ENCODE results near the gene G3BP2. TPM values are rescaled to one million over a fixed set of nuclear protein-coding genes. Genes with fewer than 3 reads are reported as not detected.

G3BP2 gene
- total and polyA plus RNA-seq, 9 of the 15 experiments (the other 6 are each of a cell fraction or from before 2014, with no cell fraction given) = 25.2 to 222 (median 130) TPM

DNA sequence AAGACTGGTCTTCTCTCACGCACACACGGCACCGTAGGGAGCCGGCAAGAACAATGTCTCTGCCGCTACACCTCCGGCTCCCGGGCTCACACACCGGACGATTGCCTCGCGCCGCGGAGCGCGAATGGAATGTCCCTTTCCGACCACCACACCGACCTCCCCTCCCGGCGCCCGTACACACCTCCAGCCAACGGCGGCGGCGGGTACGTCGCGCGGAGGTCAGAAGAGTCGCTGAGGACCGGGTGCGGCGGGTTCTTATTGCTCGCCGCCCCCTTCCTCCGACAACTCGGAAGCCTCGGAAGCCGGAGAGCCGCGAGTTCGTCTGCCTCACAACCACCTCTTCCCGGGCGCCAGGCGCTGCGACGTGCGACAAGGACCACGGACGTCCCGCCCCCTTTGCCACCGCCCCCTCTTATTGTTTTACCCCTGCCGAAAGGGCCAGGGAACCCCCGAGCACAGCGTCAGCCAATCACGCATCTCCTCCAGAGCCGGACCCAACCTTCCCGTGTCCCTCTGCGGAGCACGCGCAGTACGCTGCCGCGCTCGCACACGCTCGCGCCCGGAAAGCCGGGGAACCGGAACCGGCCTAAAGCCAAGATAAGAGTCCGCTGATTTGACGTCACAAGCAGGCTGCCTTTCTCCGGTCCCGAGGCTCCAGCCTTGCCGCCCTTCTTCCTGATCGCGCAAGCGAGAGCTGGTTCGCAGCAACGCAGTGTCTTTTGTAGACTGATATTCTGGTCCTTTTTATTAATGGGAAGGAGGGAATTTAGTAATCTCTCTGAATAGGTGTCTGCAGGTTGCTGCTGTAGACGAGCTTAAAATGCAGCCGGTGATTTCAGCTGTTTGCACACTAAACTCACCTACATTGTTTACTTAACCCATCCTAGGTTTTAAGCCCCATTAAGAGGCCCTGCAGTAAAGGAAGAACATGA lies at the start of gene G3BP2 (continued):
- TF ChIP-seq ZNF408 (CRISPR knock-in tag; IDR thresholded peaks at IDR 0.05; ENCODE audit: low read depth) = no peak
- TF ChIP-seq, protein P1, sequence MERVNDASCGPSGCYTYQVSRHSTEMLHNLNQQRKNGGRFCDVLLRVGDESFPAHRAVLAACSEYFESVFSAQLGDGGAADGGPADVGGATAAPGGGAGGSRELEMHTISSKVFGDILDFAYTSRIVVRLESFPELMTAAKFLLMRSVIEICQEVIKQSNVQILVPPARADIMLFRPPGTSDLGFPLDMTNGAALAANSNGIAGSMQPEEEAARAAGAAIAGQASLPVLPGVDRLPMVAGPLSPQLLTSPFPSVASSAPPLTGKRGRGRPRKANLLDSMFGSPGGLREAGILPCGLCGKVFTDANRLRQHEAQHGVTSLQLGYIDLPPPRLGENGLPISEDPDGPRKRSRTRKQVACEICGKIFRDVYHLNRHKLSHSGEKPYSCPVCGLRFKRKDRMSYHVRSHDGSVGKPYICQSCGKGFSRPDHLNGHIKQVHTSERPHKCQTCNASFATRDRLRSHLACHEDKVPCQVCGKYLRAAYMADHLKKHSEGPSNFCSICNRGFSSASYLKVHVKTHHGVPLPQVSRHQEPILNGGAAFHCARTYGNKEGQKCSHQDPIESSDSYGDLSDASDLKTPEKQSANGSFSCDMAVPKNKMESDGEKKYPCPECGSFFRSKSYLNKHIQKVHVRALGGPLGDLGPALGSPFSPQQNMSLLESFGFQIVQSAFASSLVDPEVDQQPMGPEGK (CRISPR knock-in tag; IDR thresholded peaks at IDR 0.05; ENCODE audit: borderline replicate concordance) = 0 out of 2 replicates have a peak, but pooled peaks have one; percentile 41
- no peak for TF ChIP-seq ZNF146 (CRISPR knock-in tag; IDR thresholded peaks at IDR 0.05; ENCODE audit: unreplicated experiment)
- no peak for TF ChIP-seq HCFC1 (IDR thresholded peaks at IDR 0.05; ENCODE audit: low read depth, low read length)
- peak; percentile 97 for TF ChIP-seq MTA3 (IDR thresholded peaks at IDR 0.05; ENCODE audit: borderline replicate concordance)
- TF ChIP-seq, protein P2, sequence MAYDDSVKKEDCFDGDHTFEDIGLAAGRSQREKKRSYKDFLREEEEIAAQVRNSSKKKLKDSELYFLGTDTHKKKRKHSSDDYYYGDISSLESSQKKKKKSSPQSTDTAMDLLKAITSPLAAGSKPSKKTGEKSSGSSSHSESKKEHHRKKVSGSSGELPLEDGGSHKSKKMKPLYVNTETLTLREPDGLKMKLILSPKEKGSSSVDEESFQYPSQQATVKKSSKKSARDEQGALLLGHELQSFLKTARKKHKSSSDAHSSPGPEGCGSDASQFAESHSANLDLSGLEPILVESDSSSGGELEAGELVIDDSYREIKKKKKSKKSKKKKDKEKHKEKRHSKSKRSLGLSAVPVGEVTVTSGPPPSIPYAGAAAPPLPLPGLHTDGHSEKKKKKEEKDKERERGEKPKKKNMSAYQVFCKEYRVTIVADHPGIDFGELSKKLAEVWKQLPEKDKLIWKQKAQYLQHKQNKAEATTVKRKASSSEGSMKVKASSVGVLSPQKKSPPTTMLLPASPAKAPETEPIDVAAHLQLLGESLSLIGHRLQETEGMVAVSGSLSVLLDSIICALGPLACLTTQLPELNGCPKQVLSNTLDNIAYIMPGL (CRISPR knock-in tag; IDR thresholded peaks at IDR 0.05) = 0 out of 2 replicates have a peak, but pooled peaks have one; percentile 36
- no peak for TF ChIP-seq TAF15 (IDR thresholded peaks at IDR 0.05; ENCODE audit: low read depth, low read length)
- TF ChIP-seq IRF9 (tag; IDR thresholded peaks at IDR 0.05) = no peak
- TF ChIP-seq, protein P3, sequence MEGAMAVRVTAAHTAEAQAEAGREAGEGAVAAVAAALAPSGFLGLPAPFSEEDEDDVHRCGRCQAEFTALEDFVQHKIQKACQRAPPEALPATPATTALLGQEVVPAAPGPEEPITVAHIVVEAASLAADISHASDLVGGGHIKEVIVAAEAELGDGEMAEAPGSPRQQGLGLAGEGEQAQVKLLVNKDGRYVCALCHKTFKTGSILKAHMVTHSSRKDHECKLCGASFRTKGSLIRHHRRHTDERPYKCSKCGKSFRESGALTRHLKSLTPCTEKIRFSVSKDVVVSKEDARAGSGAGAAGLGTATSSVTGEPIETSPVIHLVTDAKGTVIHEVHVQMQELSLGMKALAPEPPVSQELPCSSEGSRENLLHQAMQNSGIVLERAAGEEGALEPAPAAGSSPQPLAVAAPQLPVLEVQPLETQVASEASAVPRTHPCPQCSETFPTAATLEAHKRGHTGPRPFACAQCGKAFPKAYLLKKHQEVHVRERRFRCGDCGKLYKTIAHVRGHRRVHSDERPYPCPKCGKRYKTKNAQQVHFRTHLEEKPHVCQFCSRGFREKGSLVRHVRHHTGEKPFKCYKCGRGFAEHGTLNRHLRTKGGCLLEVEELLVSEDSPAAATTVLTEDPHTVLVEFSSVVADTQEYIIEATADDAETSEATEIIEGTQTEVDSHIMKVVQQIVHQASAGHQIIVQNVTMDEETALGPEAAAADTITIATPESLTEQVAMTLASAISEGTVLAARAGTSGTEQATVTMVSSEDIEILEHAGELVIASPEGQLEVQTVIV (CRISPR knock-in tag; IDR thresholded peaks at IDR 0.05; ENCODE audit: borderline replicate concordance) = no peak
- TF ChIP-seq RBM22 (IDR thresholded peaks at IDR 0.05; ENCODE audit: low read depth, low read length, poor library complexity, severe bottlenecking) = peak; percentile 83
- TF ChIP-seq, protein P4, sequence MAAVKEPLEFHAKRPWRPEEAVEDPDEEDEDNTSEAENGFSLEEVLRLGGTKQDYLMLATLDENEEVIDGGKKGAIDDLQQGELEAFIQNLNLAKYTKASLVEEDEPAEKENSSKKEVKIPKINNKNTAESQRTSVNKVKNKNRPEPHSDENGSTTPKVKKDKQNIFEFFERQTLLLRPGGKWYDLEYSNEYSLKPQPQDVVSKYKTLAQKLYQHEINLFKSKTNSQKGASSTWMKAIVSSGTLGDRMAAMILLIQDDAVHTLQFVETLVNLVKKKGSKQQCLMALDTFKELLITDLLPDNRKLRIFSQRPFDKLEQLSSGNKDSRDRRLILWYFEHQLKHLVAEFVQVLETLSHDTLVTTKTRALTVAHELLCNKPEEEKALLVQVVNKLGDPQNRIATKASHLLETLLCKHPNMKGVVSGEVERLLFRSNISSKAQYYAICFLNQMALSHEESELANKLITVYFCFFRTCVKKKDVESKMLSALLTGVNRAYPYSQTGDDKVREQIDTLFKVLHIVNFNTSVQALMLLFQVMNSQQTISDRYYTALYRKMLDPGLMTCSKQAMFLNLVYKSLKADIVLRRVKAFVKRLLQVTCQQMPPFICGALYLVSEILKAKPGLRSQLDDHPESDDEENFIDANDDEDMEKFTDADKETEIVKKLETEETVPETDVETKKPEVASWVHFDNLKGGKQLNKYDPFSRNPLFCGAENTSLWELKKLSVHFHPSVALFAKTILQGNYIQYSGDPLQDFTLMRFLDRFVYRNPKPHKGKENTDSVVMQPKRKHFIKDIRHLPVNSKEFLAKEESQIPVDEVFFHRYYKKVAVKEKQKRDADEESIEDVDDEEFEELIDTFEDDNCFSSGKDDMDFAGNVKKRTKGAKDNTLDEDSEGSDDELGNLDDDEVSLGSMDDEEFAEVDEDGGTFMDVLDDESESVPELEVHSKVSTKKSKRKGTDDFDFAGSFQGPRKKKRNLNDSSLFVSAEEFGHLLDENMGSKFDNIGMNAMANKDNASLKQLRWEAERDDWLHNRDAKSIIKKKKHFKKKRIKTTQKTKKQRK (IDR thresholded peaks at IDR 0.05; ENCODE audit: borderline replicate concordance, low read depth, low read length) = no peak
- no peak for TF ChIP-seq MAFG (tag; conservative IDR thresholded peaks at IDR 0.05)
- TF ChIP-seq POLR2H (tag; IDR thresholded peaks at IDR 0.05; ENCODE audit: low read depth) = peak; percentile 94
- TF ChIP-seq STAT5A (IDR thresholded peaks at IDR 0.05; ENCODE audit: borderline replicate concordance, low read length) = no peak; the same call in 1 of the 2 replicates

Data from K562 (cell line).